HTERT RPE-1 (cell line): ENCODE measurements around the gene BST1.

Source experiments
- in situ Hi-C: fragments of 300-500 bp; cut with MboI; formaldehyde crosslinking; loops from 4 replicates; pipeline ENCODE4 v1.14.3; 2020; ENCODE audit warnings: low sequenced_read_pairs

BST1 gene

GRCh38 chr4:15676039-15676438 lies 26.8 kb upstream of the BST1 start:
- in situ Hi-C loops: no loop called here

- in situ Hi-C loops: no loop called here
These were observed 26.0 kb upstream of the BST1 start for GRCh38 chr4:15676899-15677298.

- in situ Hi-C loops: no loop called here
These were observed 25.3 kb upstream of the BST1 start for GRCh38 chr4:15677507-15677988.

- in situ Hi-C loops: no loop called here
These were observed 21.8 kb upstream of the BST1 start for GRCh38 chr4:15681067-15681371.

- in situ Hi-C loops: no loop called here
These were observed 21.3 kb upstream of the BST1 start, which contains the start of gene FAM200B for GRCh38 chr4:15681372-15682241. Gene FAM200B, plus strand, starts transcription at chr4:15681827. Its CDS starts 5,151 bp downstream, at chr4:15686978.

GRCh38 chr4:15682242-15683142 lies 20.4 kb upstream of the BST1 start:
- in situ Hi-C loops: no loop called here

- in situ Hi-C loops: no loop called here
These were observed 19.7 kb upstream of the BST1 start for GRCh38 chr4:15683143-15683495.

GRCh38 chr4:15684498-15684897 lies 18.4 kb upstream of the BST1 start:
- in situ Hi-C loops: no loop called here

- in situ Hi-C loops: no loop called here
These were observed 14.8 kb upstream of the BST1 start for GRCh38 chr4:15688051-15688450.

- in situ Hi-C loops: no loop called here
These were observed 13.3 kb upstream of the BST1 start for GRCh38 chr4:15689540-15689939.

GRCh38 chr4:15690020-15690809 lies 12.7 kb upstream of the BST1 start:
- in situ Hi-C loops: no loop called here

GRCh38 chr4:15691346-15692135 lies 11.3 kb upstream of the BST1 start:
- in situ Hi-C loops: no loop called here

GRCh38 chr4:15692602-15693001 lies 10.3 kb upstream of the BST1 start:
- in situ Hi-C loops: no loop called here

- in situ Hi-C loops: no loop called here
These were observed 8.4 kb upstream of the BST1 start for GRCh38 chr4:15694431-15694830.

- in situ Hi-C loops: no loop called here
These were observed 7.6 kb upstream of the BST1 start for GRCh38 chr4:15695240-15695699.

GRCh38 chr4:15695729-15696128 lies 7.1 kb upstream of the BST1 start:
- in situ Hi-C loops: no loop called here

- in situ Hi-C loops: no loop called here
These were observed 6.0 kb upstream of the BST1 start for GRCh38 chr4:15696866-15697265.

- in situ Hi-C loops: no loop called here
These were observed 574 bp downstream of the BST1 start for GRCh38 chr4:15703439-15703838.

- in situ Hi-C loops: no loop called here
These were observed 1.3 kb downstream of the BST1 start for GRCh38 chr4:15704129-15704528.
